ENCODE data around the gene CCDC174.
"Not testable (repeated sequence)": the region's sequence is repeated elsewhere in the genome, so short reads cannot be mapped to it uniquely, and the experiment has no call there.

DNA sequence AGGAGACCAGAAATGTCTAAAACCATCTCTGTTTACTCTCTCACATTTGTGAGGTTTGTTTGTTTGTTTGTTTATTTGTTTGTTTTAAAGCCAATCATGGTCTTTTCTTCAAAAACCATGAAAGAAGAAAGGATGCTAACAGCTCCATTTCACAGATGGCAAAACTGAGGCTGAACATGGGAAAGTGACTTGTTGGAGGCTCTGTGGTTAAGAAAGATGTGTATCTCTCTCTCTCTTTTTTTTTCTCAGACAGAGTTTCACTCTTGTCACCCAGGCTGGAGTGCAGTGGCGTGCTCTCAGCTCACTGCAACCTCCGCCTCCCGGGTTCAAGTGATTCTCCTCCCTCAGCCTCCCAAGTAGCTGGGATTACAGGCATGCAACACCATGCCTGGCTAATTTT lies 42.5 kb upstream of the CCDC174 start:
- TF ChIP-seq, protein P1, sequence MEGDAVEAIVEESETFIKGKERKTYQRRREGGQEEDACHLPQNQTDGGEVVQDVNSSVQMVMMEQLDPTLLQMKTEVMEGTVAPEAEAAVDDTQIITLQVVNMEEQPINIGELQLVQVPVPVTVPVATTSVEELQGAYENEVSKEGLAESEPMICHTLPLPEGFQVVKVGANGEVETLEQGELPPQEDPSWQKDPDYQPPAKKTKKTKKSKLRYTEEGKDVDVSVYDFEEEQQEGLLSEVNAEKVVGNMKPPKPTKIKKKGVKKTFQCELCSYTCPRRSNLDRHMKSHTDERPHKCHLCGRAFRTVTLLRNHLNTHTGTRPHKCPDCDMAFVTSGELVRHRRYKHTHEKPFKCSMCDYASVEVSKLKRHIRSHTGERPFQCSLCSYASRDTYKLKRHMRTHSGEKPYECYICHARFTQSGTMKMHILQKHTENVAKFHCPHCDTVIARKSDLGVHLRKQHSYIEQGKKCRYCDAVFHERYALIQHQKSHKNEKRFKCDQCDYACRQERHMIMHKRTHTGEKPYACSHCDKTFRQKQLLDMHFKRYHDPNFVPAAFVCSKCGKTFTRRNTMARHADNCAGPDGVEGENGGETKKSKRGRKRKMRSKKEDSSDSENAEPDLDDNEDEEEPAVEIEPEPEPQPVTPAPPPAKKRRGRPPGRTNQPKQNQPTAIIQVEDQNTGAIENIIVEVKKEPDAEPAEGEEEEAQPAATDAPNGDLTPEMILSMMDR (IDR thresholded peaks at IDR 0.05; ENCODE audit: low read depth, low read length, missing input control): not testable (repeated sequence)
- TF ChIP-seq, protein P2, sequence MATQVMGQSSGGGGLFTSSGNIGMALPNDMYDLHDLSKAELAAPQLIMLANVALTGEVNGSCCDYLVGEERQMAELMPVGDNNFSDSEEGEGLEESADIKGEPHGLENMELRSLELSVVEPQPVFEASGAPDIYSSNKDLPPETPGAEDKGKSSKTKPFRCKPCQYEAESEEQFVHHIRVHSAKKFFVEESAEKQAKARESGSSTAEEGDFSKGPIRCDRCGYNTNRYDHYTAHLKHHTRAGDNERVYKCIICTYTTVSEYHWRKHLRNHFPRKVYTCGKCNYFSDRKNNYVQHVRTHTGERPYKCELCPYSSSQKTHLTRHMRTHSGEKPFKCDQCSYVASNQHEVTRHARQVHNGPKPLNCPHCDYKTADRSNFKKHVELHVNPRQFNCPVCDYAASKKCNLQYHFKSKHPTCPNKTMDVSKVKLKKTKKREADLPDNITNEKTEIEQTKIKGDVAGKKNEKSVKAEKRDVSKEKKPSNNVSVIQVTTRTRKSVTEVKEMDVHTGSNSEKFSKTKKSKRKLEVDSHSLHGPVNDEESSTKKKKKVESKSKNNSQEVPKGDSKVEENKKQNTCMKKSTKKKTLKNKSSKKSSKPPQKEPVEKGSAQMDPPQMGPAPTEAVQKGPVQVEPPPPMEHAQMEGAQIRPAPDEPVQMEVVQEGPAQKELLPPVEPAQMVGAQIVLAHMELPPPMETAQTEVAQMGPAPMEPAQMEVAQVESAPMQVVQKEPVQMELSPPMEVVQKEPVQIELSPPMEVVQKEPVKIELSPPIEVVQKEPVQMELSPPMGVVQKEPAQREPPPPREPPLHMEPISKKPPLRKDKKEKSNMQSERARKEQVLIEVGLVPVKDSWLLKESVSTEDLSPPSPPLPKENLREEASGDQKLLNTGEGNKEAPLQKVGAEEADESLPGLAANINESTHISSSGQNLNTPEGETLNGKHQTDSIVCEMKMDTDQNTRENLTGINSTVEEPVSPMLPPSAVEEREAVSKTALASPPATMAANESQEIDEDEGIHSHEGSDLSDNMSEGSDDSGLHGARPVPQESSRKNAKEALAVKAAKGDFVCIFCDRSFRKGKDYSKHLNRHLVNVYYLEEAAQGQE (IDR thresholded peaks at IDR 0.05): not testable (repeated sequence)
- not testable (repeated sequence) for TF ChIP-seq TAF1 (conservative IDR thresholded peaks at IDR 0.05); HNF4A (conservative IDR thresholded peaks at IDR 0.05); GABPA (IDR thresholded peaks at IDR 0.05 in 1 of 2, conservative IDR thresholded peaks at IDR 0.05 in 1 of 2); RAD21 (IDR thresholded peaks at IDR 0.05)
- TF ChIP-seq, protein P3, sequence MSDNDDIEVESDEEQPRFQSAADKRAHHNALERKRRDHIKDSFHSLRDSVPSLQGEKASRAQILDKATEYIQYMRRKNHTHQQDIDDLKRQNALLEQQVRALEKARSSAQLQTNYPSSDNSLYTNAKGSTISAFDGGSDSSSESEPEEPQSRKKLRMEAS (IDR thresholded peaks at IDR 0.05): not testable (repeated sequence)
- TF ChIP-seq, protein P4, sequence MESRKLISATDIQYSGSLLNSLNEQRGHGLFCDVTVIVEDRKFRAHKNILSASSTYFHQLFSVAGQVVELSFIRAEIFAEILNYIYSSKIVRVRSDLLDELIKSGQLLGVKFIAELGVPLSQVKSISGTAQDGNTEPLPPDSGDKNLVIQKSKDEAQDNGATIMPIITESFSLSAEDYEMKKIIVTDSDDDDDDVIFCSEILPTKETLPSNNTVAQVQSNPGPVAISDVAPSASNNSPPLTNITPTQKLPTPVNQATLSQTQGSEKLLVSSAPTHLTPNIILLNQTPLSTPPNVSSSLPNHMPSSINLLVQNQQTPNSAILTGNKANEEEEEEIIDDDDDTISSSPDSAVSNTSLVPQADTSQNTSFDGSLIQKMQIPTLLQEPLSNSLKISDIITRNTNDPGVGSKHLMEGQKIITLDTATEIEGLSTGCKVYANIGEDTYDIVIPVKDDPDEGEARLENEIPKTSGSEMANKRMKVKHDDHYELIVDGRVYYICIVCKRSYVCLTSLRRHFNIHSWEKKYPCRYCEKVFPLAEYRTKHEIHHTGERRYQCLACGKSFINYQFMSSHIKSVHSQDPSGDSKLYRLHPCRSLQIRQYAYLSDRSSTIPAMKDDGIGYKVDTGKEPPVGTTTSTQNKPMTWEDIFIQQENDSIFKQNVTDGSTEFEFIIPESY (IDR thresholded peaks at IDR 0.05): not testable (repeated sequence)

Measured in liver (tissue), 3 donors.